HCT116 (cell line): ENCODE measurements around the gene EIF4E2. TPM values are rescaled to one million over a fixed set of nuclear protein-coding genes. Genes with fewer than 3 reads are reported as not detected.

Experiments used
- ATAC-seq: fragments of 200-7000 bp; cut with Tn5 transposase; 2 replicates; pipeline ENCODE4 v1.9.1; 2020; ENCODE audit warnings: mild to moderate bottlenecking, moderate library complexity
- BruUV-seq: library from RNA; stranded (reverse); fragments of 400-500 nt; replicated peaks from 2 replicates; lab custom pipeline; 2021; lab: Mats Ljungman, UMichigan
- CTCF ChIA-PET: fragments of 300-600 bp; sonication (Branson Sonifier 250); formaldehyde crosslinking; loops from one replicate; lab custom pipeline; 2021; ENCODE audit warnings: antibody characterized with exemption; lab: Charles Lee
- POLR2A ChIA-PET: fragments of 300-600, 350-600 bp; sonication (Branson Sonifier 250); formaldehyde crosslinking; loops from one replicate; lab custom pipeline; 2021; ENCODE audit warnings: antibody characterized with exemption; lab: Charles Lee
- RAD21 ChIA-PET, 2 experiments: fragments of 300-600 bp; sonication (Branson Sonifier 250); formaldehyde crosslinking; loops; one replicate each; lab custom pipeline; 2023; ENCODE audit warnings: low total read pairs in 2 of 2; ENCODE audit not compliant: uncharacterized antibody in 2 of 2, unreplicated experiment in 2 of 2, low non-redundant PET in 1 of 2; lab: Charles Lee
- DNase-seq: peaks from one replicate; pipeline ENCODE4 v3.0.0-alpha.2; 2010; ENCODE audit warnings: low read depth, low spot score
- H2AFZ ChIP-seq: fragments of 200-600 bp; shearing (Covaris generic), sonication (generic); 2 replicates; pipeline ENCODE4 v1.6.1; 2017; ENCODE audit warnings: low read depth, mixed run types, mixed read lengths, antibody characterized with exemption, low read length; ENCODE audit not compliant: poor library complexity, severe bottlenecking
- H3K27ac ChIP-seq: 2 replicates; pipeline ENCODE4 v1.5.1; 2012; ENCODE audit warnings: low read depth, low read length
- H3K27me3 ChIP-seq: fragments of 200-600 bp; sonication (generic); 2 replicates; pipeline ENCODE4 v1.6.1; 2016; ENCODE audit warnings: mixed run types, low read length, mixed read lengths; ENCODE audit not compliant: insufficient read depth
- H3K36me3 ChIP-seq, 2 experiments: fragments of 200-500 bp in 1 of 2; fragments of 200-600 bp in 1 of 2; sonication (Bioruptor generic) in 1 of 2; sonication (generic) in 1 of 2; 2 replicates each; pipeline versions ENCODE4 v1.5.1 to v1.6.1; 2014 to 2016; ENCODE audit warnings: low read length in 2 of 2, inconsistent platforms in 1 of 2, mixed read lengths in 1 of 2, mixed run types in 1 of 2; ENCODE audit not compliant: insufficient read depth in 2 of 2, control insufficient read depth in 1 of 2
- H3K4me1 ChIP-seq, 2 experiments: fragments of 200-600 bp in 1 of 2; sonication (generic) in 1 of 2; 2 replicates each; pipeline versions ENCODE4 v1.5.1 to v1.6.1; 2012 to 2017; ENCODE audit warnings: low read length in 2 of 2, inconsistent platforms in 1 of 2, mild to moderate bottlenecking in 1 of 2, mixed read lengths in 1 of 2, mixed run types in 1 of 2, moderate library complexity in 1 of 2; ENCODE audit not compliant: insufficient read depth in 2 of 2, control insufficient read depth in 1 of 2
- H3K4me2 ChIP-seq: fragments of 200-600 bp; sonication (generic); 2 replicates; pipeline ENCODE4 v1.6.1; 2017; ENCODE audit warnings: mixed run types, low read length, mixed read lengths
- H3K4me3 ChIP-seq, 2 experiments: fragments of 200-600 bp in 1 of 2; sonication (generic) in 1 of 2; replicated peaks in 1 of 2; 2 replicates each; pipeline ENCODE4 v1.5.1; 2011 to 2016; ENCODE audit warnings: low read length in 2 of 2, control low read depth in 1 of 2, low read depth in 1 of 2, mild to moderate bottlenecking in 1 of 2, mixed read lengths in 1 of 2, mixed run types in 1 of 2
- H3K79me2 ChIP-seq: fragments of 200-600 bp; sonication (generic); 2 replicates; pipeline ENCODE4 v1.6.1; 2017; ENCODE audit warnings: mild to moderate bottlenecking, mixed run types, low read length, moderate library complexity, mixed read lengths; ENCODE audit not compliant: insufficient read depth
- H3K9ac ChIP-seq: fragments of 200-600 bp; sonication (generic); 2 replicates; pipeline ENCODE4 v1.6.1; 2016; ENCODE audit warnings: low read length, mixed read lengths
- H3K9me2 ChIP-seq: fragments of 200-600 bp; sonication (generic), shearing (Covaris generic); 2 replicates; pipeline ENCODE4 v1.6.1; 2017; ENCODE audit warnings: mixed run types, mild to moderate bottlenecking, moderate library complexity; ENCODE audit not compliant: insufficient read depth
- H3K9me3 ChIP-seq, 2 experiments: fragments of 200-500 bp in 1 of 2; fragments of 200-600 bp in 1 of 2; sonication (Bioruptor generic) in 1 of 2; sonication (generic) in 1 of 2; 2 replicates each; pipeline ENCODE4 v1.6.1; 2014 to 2017; ENCODE audit warnings: low read length in 2 of 2, mixed read lengths in 2 of 2, inconsistent platforms in 1 of 2, low read depth in 1 of 2, mild to moderate bottlenecking in 1 of 2, mixed run types in 1 of 2, moderate library complexity in 1 of 2; ENCODE audit not compliant: control insufficient read depth in 1 of 2, insufficient read depth in 1 of 2
- H4K20me1 ChIP-seq: fragments of 200-600 bp; sonication (generic), shearing (Covaris generic); 2 replicates; pipeline ENCODE4 v1.6.1; 2017; ENCODE audit warnings: mixed run types, mild to moderate bottlenecking, moderate library complexity; ENCODE audit not compliant: insufficient read depth
- CEBPB ChIP-seq: IDR thresholded peaks from 2 replicates; pipeline ENCODE4 v1.6.1; 2012; ENCODE audit warnings: low read depth
- EGR1 ChIP-seq: IDR thresholded peaks from 2 replicates; pipeline ENCODE4 v1.6.1; 2012; ENCODE audit warnings: low read depth
- ELF1 ChIP-seq: IDR thresholded peaks from 2 replicates; pipeline ENCODE4 v1.6.1; 2012; ENCODE audit warnings: low read depth, borderline replicate concordance
- JUND ChIP-seq: IDR thresholded peaks from 2 replicates; pipeline ENCODE4 v1.6.1; 2012
- SIN3A ChIP-seq: IDR thresholded peaks from 2 replicates; pipeline ENCODE4 v1.6.1; 2012; ENCODE audit warnings: low read depth
- SRF ChIP-seq: IDR thresholded peaks from 2 replicates; pipeline ENCODE4 v1.6.1; 2012; ENCODE audit warnings: low read depth
- TCF7L2 ChIP-seq: IDR thresholded peaks from 2 replicates; pipeline ENCODE4 v1.7.0; 2011; ENCODE audit warnings: borderline replicate concordance, inconsistent platforms; ENCODE audit not compliant: insufficient read depth, insufficient read length; ENCODE audit errors: extremely low read depth
- YY1 ChIP-seq: IDR thresholded peaks from 2 replicates; pipeline ENCODE4 v1.6.1; 2011; ENCODE audit warnings: low read length, low read depth, moderate library complexity, mild to moderate bottlenecking; ENCODE audit not compliant: insufficient replicate concordance; ENCODE audit errors: extremely low read depth
- ZNF274 ChIP-seq: fragments of 200-500 bp; sonication (Bioruptor generic); IDR thresholded peaks from 2 replicates; pipeline ENCODE4 v1.6.1; 2014; ENCODE audit warnings: mild to moderate bottlenecking, low read depth, low read length, inconsistent platforms
- intact Hi-C: fragments of 100-400 bp; cut with micrococcal nuclease; formaldehyde crosslinking; loops from 2 replicates; pipeline ENCODE4 v1.10.0; 2022
- total RNA-seq: library from RNA; stranded (reverse); gene quantifications from one replicate; pipeline ENCODE4 v1.2.1, GENCODE V29; 2021; ENCODE audit not compliant: unreplicated experiment
- TF ChIP-seq, protein P1 (sequence below): IDR thresholded peaks from 2 replicates; pipeline ENCODE4 v1.6.1; 2012

EIF4E2 gene
- total RNA-seq, 1 experiment from 2014 or later = 58.6 TPM

- intact Hi-C loops = no loop called here
- H3K4me3 ChIP-seq = no peak overlapping the region
- no peak for TF ChIP-seq JUND
- TF ChIP-seq, all 23 proteins: peak for 0
- BruUV-seq = no TSS peak
- Histone ChIP-seq H3K4me2 (no peak overlapping the region), H3K9me3 (no peaks in the 10 kb centered on the region), H3K36me3 (peaks cover 13 to 18% of the 10 kb centered on the region in 2 experiments; a peak in 3 of 4 replicates), H4K20me1 (no peaks in the 10 kb centered on the region), H3K27me3 (no peaks in the 10 kb centered on the region), H2AFZ (no peak overlapping the region), H3K9me2 (no peaks in the 10 kb centered on the region), H3K79me2 (no peaks in the 10 kb centered on the region), H3K9ac (no peak overlapping the region), H3K27ac (no peak overlapping the region), H3K4me1 (peaks cover 8 to 9% of the 10 kb centered on the region in 2 experiments)
- ATAC-seq (no peak), DNase-seq (no peak)
- ChIA-PET RAD21 (no interaction called here), POLR2A (no interaction called here), CTCF (no interaction called here)
These were observed 22.6 kb downstream of the EIF4E2 start for GRCh38 chr2:232573042-232573441.

DNA sequence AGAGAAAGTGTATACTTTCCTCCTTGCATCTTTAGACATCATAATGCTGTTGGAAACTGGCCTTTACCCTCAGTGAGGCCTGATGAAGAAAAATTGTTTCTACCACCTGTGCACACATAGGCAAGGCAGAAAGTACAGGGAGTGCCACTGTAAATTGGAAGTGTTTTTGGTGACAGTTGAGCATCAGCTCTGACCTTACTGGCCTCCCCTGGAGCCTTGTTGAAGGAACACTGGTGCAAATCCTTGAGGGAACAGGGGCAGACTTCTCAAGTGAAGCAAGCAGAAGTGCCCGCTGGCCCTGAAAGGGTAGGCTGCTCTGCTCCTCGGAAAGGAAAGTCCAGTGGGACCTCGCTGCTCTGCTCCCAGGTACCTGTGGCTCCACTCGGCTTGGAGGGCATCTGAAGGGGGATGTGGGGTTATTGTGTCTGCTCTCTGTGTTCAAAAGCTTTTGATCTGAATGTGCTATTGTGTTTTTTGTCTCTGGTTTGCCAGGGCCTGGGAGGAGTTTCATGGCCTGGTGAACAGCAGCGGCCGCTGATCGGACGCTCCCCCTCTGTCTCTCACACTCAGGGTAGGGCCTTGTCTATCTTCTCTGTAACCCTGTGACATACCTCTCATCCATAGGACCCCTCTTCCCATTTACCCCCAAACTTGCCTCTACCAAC is 23.4 kb downstream of the EIF4E2 start:
- POLR2A ChIA-PET = no interaction called here
- no peak overlapping the region for H2AFZ ChIP-seq
- no peak overlapping the region for H3K4me3 ChIP-seq
- H3K27me3 ChIP-seq = no peaks in the 10 kb centered on the region
- no TSS peak for BruUV-seq
- no peaks in the 10 kb centered on the region for H3K9me3 ChIP-seq
- no peak for DNase-seq
- RAD21 ChIA-PET = no interaction called here
- peaks cover 0 to 3% of the 10 kb centered on the region in 2 experiments; a peak in 2 of 4 replicates for H3K4me1 ChIP-seq
- ATAC-seq = no peak
- H3K9ac ChIP-seq = no peak overlapping the region
- no peaks in the 10 kb centered on the region for H3K9me2 ChIP-seq
- H3K36me3 ChIP-seq = peaks cover 9 to 14% of the 10 kb centered on the region in 2 experiments; a peak in 3 of 4 replicates
- TF ChIP-seq SIN3A = no peak
- TF ChIP-seq SRF = no peak
- TF ChIP-seq EGR1 = no peak
- TF ChIP-seq ELF1 = no peak
- TF ChIP-seq TCF7L2 = no peak
- TF ChIP-seq YY1 = no peak
- TF ChIP-seq ZNF274 = no peak
- TF ChIP-seq, protein P1, sequence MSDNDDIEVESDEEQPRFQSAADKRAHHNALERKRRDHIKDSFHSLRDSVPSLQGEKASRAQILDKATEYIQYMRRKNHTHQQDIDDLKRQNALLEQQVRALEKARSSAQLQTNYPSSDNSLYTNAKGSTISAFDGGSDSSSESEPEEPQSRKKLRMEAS = no peak
- no peak for TF ChIP-seq CEBPB
- H3K79me2 ChIP-seq = no peaks in the 10 kb centered on the region
- H4K20me1 ChIP-seq = no peaks in the 10 kb centered on the region
- H3K27ac ChIP-seq = no peak overlapping the region
- no peak overlapping the region for H3K4me2 ChIP-seq
- intact Hi-C loops = no loop called here
- CTCF ChIA-PET = no interaction called here
